GF-D8 (cell line): ENCODE data around the gene TMPRSS9.
"Not testable (repeated sequence)": the region's sequence is repeated elsewhere in the genome, so short reads cannot be mapped to it uniquely, and the experiment has no call there.

Experiments used
- DNase-seq: peaks from one replicate; lab custom pipeline; 2025; lab: John Stamatoyannopoulos, UW

TMPRSS9 gene

GRCh38 chr19:2462635-2463421, 102.8 kb downstream of the TMPRSS9 start:
- DNase-seq = no peak

- not testable (repeated sequence) for DNase-seq
These were observed 103.6 kb downstream of the TMPRSS9 start for GRCh38 chr19:2463694-2464093.

GRCh38 chr19:2464389-2464788, 104.3 kb downstream of the TMPRSS9 start:
- no peak for DNase-seq

- no peak for DNase-seq
These were observed 108.5 kb downstream of the TMPRSS9 start for GRCh38 chr19:2468596-2468995.

- DNase-seq = no peak
These were observed 109.2 kb downstream of the TMPRSS9 start for GRCh38 chr19:2469102-2469914.

- DNase-seq = not testable (repeated sequence)
These were observed 109.8 kb downstream of the TMPRSS9 start for GRCh38 chr19:2469915-2470200.

GRCh38 chr19:2474232-2475017, 114.4 kb downstream of the TMPRSS9 start:
- DNase-seq = peak; percentile 24

GRCh38 chr19:2475018-2475701, 115.1 kb downstream of the TMPRSS9 start:
- DNase-seq = peak; percentile 47
